Suprapubic skin (tissue), 3 donors: ENCODE measurements around the gene NDUFC2.

Experiments
- CTCF ChIP-seq, 2 donors: fragments of 200-600 bp in 1 of 2; fragments of 450-650 bp in 1 of 2; sonication (generic) in 1 of 2; IDR thresholded peaks; one replicate each; pipeline ENCODE4 v1.5.1; 2016 to 2019; ENCODE audit warnings: antibody characterized with exemption in 2 of 2, mild to moderate bottlenecking in 1 of 2, moderate library complexity in 1 of 2
- POLR2AphosphoS5 ChIP-seq, 3 donors: sonication (generic); formaldehyde crosslinking; IDR thresholded peaks; one replicate each; pipeline ENCODE4 v1.6.1; 2017; ENCODE audit warnings: antibody characterized with exemption in 3 of 3

GRCh38 chr11:78072455-78072854 lies 7.2 kb downstream of the NDUFC2 start:
- TF ChIP-seq POLR2AphosphoS5 (IDR thresholded peaks at IDR 0.05) (no peak), CTCF (IDR thresholded peaks at IDR 0.05) (no peak)
